GM12878 (cell line): Measurements from ENCODE around the gene AKAP9. TPM values are rescaled to one million over a fixed set of nuclear protein-coding genes. Genes with fewer than 3 reads are reported as not detected.
"Not testable (repeated sequence)": the region's sequence is repeated elsewhere in the genome, so short reads cannot be mapped to it uniquely, and the experiment has no call there.

Experiments used
- ATAC-seq: fragments of 200-7000 bp; cut with Tn5 transposase; 3 replicates; pipeline ENCODE4 v1.9.1; 2020; ENCODE audit warnings: mild to moderate bottlenecking, moderate library complexity
- BruUV-seq: library from RNA; stranded (reverse); fragments of 400-500 nt; replicated peaks from 2 replicates; lab custom pipeline; 2021; lab: Mats Ljungman, UMichigan
- CTCF ChIA-PET: fragments of 300-600 bp; sonication (Branson Sonifier 250); formaldehyde crosslinking; extraction: SDS; loops from one replicate; lab custom pipeline; 2021; ENCODE audit warnings: inconsistent platforms; lab: Yijun Ruan, JAX
- POLR2A ChIA-PET: fragments of 350-600 bp; formaldehyde crosslinking; extraction: SDS; loops from one replicate; lab custom pipeline; 2021; ENCODE audit warnings: inconsistent platforms; lab: Charles Lee
- RAD21 ChIA-PET: fragments of 300-600 bp; sonication (Branson Sonifier 250); formaldehyde crosslinking; loops from one replicate; lab custom pipeline; 2023; ENCODE audit warnings: antibody characterized with exemption; ENCODE audit not compliant: unreplicated experiment; lab: Charles Lee
- SMC1A ChIA-PET: fragments of 300-600 bp; sonication (Branson Sonifier 250); formaldehyde crosslinking; loops from one replicate; lab custom pipeline; 2023; ENCODE audit not compliant: unreplicated experiment, uncharacterized antibody; lab: Charles Lee
- DNase-seq: peaks from one replicate; pipeline ENCODE4 v3.0.0-alpha.2; 2011; ENCODE audit warnings: low read depth, low spot score
- FAIRE-seq: peaks from 3 replicates; lab custom pipeline; 2011; peaks lifted over from hg19 to GRCh38; lab: Jason Lieb, UNC
- H2AFZ ChIP-seq: 2 replicates; pipeline ENCODE4 v1.6.0; 2011; ENCODE audit warnings: low read depth, low read length, control low read depth; ENCODE audit not compliant: control insufficient read depth
- H3K27ac ChIP-seq: 2 replicates; pipeline ENCODE4 v1.5.1; 2011; ENCODE audit warnings: control low read depth; ENCODE audit not compliant: control insufficient read depth, insufficient read depth
- H3K27me3 ChIP-seq, 2 experiments: replicated peaks in 1 of 2; 2 replicates each; pipeline versions ENCODE4 v1.6.0 to v1.6.1; 2011; ENCODE audit warnings: low read length in 1 of 2; ENCODE audit not compliant: control insufficient read depth in 2 of 2, insufficient read depth in 2 of 2
- H3K36me3 ChIP-seq, 2 experiments: 2 replicates each; pipeline ENCODE4 v1.5.1; 2011; ENCODE audit warnings: low read length in 1 of 2; ENCODE audit not compliant: control insufficient read depth in 2 of 2, insufficient read depth in 2 of 2
- H3K4me1 ChIP-seq: 2 replicates; pipeline ENCODE4 v1.6.1; 2011; ENCODE audit warnings: mild to moderate bottlenecking, low read length, moderate library complexity, mixed read lengths; ENCODE audit not compliant: control insufficient read depth, insufficient read depth
- H3K4me2 ChIP-seq: 2 replicates; pipeline ENCODE4 v1.6.0; 2011; ENCODE audit warnings: control low read depth; ENCODE audit not compliant: control insufficient read depth, insufficient read depth
- H3K4me3 ChIP-seq: fragments of 200-600 bp; sonication (generic); 2 replicates; pipeline ENCODE4 v1.5.1; 2016
- H3K79me2 ChIP-seq: 2 replicates; pipeline ENCODE4 v1.6.0; 2011; ENCODE audit warnings: low read length; ENCODE audit not compliant: control insufficient read depth, insufficient read depth
- H3K9ac ChIP-seq: 2 replicates; pipeline ENCODE4 v1.8.0; 2011; ENCODE audit warnings: low read length, control low read depth, mixed read lengths; ENCODE audit not compliant: control insufficient read depth, insufficient read depth
- H3K9me3 ChIP-seq: replicated peaks from 3 replicates; pipeline ENCODE4 v1.5.1; 2011; ENCODE audit warnings: mild to moderate bottlenecking, low read length; ENCODE audit not compliant: control insufficient read depth, insufficient read depth
- H4K20me1 ChIP-seq: 2 replicates; pipeline ENCODE4 v1.6.0; 2011; ENCODE audit not compliant: control insufficient read depth, insufficient read depth
- BHLHE40 ChIP-seq, 2 experiments: fragments of 450-650 bp in 1 of 2; IDR thresholded peaks; 2 replicates each; pipeline ENCODE4 v1.6.1; 2011 to 2017; ENCODE audit warnings: low read depth in 2 of 2, borderline replicate concordance in 1 of 2, improper control_type of control experiment in 1 of 2, low read length in 1 of 2, mild to moderate bottlenecking in 1 of 2
- CHD1 ChIP-seq: IDR thresholded peaks from 2 replicates; pipeline ENCODE4 v1.6.1; 2012; ENCODE audit warnings: low read depth, low read length, improper control_type of control experiment
- FOS ChIP-seq: IDR thresholded peaks from 3 replicates; pipeline ENCODE4 v1.6.1; 2011; ENCODE audit warnings: borderline replicate concordance; ENCODE audit not compliant: insufficient read length; ENCODE audit errors: extremely low read depth
- MEF2B ChIP-seq: fragments of 450-650 bp; IDR thresholded peaks from 2 replicates; pipeline ENCODE4 v1.6.1; 2018; ENCODE audit warnings: mild to moderate bottlenecking, moderate library complexity; ENCODE audit not compliant: partially characterized antibody, poor library complexity, severe bottlenecking
- NFIC ChIP-seq: IDR thresholded peaks from 2 replicates; pipeline ENCODE4 v1.6.1; 2012; ENCODE audit warnings: low read depth, mild to moderate bottlenecking, inconsistent platforms, low read length, moderate library complexity
- NRF1 ChIP-seq: conservative IDR thresholded peaks from 2 replicates; pipeline ENCODE4 v1.6.1; 2011; ENCODE audit warnings: mild to moderate bottlenecking, low read depth, low read length, improper control_type of control experiment
- SREBF1 ChIP-seq: IDR thresholded peaks from 2 replicates; pipeline ENCODE4 v1.6.1; 2012; ENCODE audit warnings: mild to moderate bottlenecking, low read length
- SUZ12 ChIP-seq: fragments of 200-600 bp; sonication (generic); IDR thresholded peaks from one replicate; pipeline ENCODE4 v1.6.1; 2018; ENCODE audit warnings: antibody characterized with exemption, mild to moderate bottlenecking; ENCODE audit not compliant: unreplicated experiment
- TBL1XR1 ChIP-seq: IDR thresholded peaks from 2 replicates; pipeline ENCODE4 v1.6.1; 2012; ENCODE audit warnings: low read depth, low read length, improper control_type of control experiment
- TCF3 ChIP-seq: IDR thresholded peaks from 2 replicates; pipeline ENCODE4 v1.6.1; 2012; ENCODE audit warnings: low read depth, mild to moderate bottlenecking, low read length, borderline replicate concordance; ENCODE audit not compliant: insufficient read depth
- WGBS: methylation state at CpG from one replicate; pipeline ENCODE4 v1.1.6; 2016; ENCODE audit warnings: low lambda C conversion rate; ENCODE audit not compliant: insufficient replicate concordance, insufficient coverage; ENCODE audit errors: missing lambda C conversion rate; 5-methylcytosine and 5-hydroxymethylcytosine counted together
- in situ Hi-C: fragments of 300-500 bp; cut with MboI; formaldehyde crosslinking; loops from 9 replicates; pipeline ENCODE4 v1.14.3; 2018; ENCODE audit warnings: mixed read lengths
- intact Hi-C: fragments of 100-400 bp; cut with micrococcal nuclease; formaldehyde crosslinking; loops from one replicate; pipeline ENCODE4 v1.14.2; 2022; ENCODE audit not compliant: unreplicated experiment
- polyA plus RNA-seq, 11 experiments: library from polyadenylated mRNA; depleted of rRNA in 4 of 11; unstranded in 6 of 11; stranded (reverse) in 5 of 11; fragments of >200 nt; fragmentation: Nextera tagmentation in 4 of 11; fragmentation: Illumina TruSeq in 1 of 11; extraction: Ambion mirVana in 4 of 11; extraction: Trizol in 1 of 11; gene quantifications; 1 replicate in 1 of 11; 2 replicates in 10 of 11; pipeline versions ENCODE4 v1.2.1 to v1.2.3, GENCODE V29; 2011 to 2016; ENCODE audit warnings: inconsistent platforms in 2 of 11, missing spikeins in 2 of 11, low read depth in 1 of 11
- total RNA-seq, 4 experiments: library from RNA; depleted of rRNA in 3 of 4; stranded (reverse); fragments of >200 nt in 3 of 4; fragmentation: Illumina TruSeq in 1 of 4; extraction: Trizol in 1 of 4; gene quantifications; 2 replicates each; pipeline versions ENCODE4 v1.2.1 to v1.2.3, GENCODE V29; 2013 to 2021
- TF ChIP-seq, protein P1 (sequence below): fragments of 150-350 bp; IDR thresholded peaks from 2 replicates; pipeline ENCODE4 v1.6.1; 2016; ENCODE audit warnings: low read depth, low read length

The AKAP9 gene
- total and polyA plus RNA-seq, 10 of the 15 experiments (the other 5 are each of a cell fraction or from before 2014, with no cell fraction given): 21.1 to 62.8 (median 31.6) TPM

DNA sequence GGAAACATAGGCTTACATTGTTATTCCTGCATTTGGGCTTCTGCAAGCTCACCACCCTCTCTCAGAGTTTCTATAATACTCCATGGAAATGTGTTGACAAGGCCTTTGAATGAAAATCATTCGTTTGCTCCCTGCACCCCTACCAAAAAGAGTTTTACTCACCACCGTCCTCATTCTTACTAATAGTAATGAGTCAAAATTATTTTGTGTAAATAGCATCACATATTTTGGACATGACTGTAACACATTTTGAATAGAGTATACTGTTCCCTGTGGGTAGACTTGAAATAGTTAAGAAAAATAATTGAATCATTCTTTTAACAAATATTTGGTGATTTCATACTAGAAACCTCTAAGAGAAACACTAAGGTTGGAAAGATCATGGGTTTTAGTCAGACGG is 84.6 kb downstream of the AKAP9 start (continued):
- TF ChIP-seq NRF1 (no peak), MEF2B (no peak), CHD1 (no peak), TCF3 (no peak), BHLHE40 (IDR thresholded peaks at IDR 0.05; ENCODE audit: borderline replicate concordance in 1 of 2, low read depth in 2 of 2, low read length in 1 of 2) (no peak), NFIC (no peak), SUZ12 (no peak), SREBF1 (no peak), TBL1XR1 (no peak), FOS (no peak)
- TF ChIP-seq, protein P1, sequence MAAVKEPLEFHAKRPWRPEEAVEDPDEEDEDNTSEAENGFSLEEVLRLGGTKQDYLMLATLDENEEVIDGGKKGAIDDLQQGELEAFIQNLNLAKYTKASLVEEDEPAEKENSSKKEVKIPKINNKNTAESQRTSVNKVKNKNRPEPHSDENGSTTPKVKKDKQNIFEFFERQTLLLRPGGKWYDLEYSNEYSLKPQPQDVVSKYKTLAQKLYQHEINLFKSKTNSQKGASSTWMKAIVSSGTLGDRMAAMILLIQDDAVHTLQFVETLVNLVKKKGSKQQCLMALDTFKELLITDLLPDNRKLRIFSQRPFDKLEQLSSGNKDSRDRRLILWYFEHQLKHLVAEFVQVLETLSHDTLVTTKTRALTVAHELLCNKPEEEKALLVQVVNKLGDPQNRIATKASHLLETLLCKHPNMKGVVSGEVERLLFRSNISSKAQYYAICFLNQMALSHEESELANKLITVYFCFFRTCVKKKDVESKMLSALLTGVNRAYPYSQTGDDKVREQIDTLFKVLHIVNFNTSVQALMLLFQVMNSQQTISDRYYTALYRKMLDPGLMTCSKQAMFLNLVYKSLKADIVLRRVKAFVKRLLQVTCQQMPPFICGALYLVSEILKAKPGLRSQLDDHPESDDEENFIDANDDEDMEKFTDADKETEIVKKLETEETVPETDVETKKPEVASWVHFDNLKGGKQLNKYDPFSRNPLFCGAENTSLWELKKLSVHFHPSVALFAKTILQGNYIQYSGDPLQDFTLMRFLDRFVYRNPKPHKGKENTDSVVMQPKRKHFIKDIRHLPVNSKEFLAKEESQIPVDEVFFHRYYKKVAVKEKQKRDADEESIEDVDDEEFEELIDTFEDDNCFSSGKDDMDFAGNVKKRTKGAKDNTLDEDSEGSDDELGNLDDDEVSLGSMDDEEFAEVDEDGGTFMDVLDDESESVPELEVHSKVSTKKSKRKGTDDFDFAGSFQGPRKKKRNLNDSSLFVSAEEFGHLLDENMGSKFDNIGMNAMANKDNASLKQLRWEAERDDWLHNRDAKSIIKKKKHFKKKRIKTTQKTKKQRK: no peak

GRCh38 chr7:92026635-92027034 is 86.0 kb downstream of the AKAP9 start:
- H3K9ac ChIP-seq, H4K20me1 ChIP-seq, H3K9me3 ChIP-seq, H2AFZ ChIP-seq, in situ Hi-C loops, intact Hi-C loops, ATAC-seq, SMC1A ChIA-PET, H3K4me3 ChIP-seq, H3K27ac ChIP-seq, H3K4me2 ChIP-seq, CTCF ChIA-PET, FAIRE-seq, H3K79me2 ChIP-seq, H3K4me1 ChIP-seq, H3K27me3 ChIP-seq, DNase-seq, POLR2A ChIA-PET, BruUV-seq, RAD21 ChIA-PET: not testable (repeated sequence)
- over 99% methylated on average over 24 of the region's 24 CpGs for WGBS
- H3K36me3 ChIP-seq: peaks cover 0 to 14% of the 10 kb centered on the region in 2 experiments; a peak in 3 of 4 replicates

GRCh38 chr7:92027128-92027527 is 86.5 kb downstream of the AKAP9 start:
- SMC1A ChIA-PET, in situ Hi-C loops, RAD21 ChIA-PET, CTCF ChIA-PET, intact Hi-C loops, H3K27me3 ChIP-seq, H3K79me2 ChIP-seq, H3K27ac ChIP-seq, H3K4me2 ChIP-seq, H3K4me3 ChIP-seq, DNase-seq, H3K9me3 ChIP-seq, H3K4me1 ChIP-seq, BruUV-seq, H2AFZ ChIP-seq, FAIRE-seq, ATAC-seq, H3K9ac ChIP-seq, POLR2A ChIA-PET, H4K20me1 ChIP-seq: not testable (repeated sequence)
- WGBS: 97% methylated on average over 29 of the region's 29 CpGs
- H3K36me3 ChIP-seq: peaks cover 0 to 14% of the 10 kb centered on the region in 2 experiments; a peak in 3 of 4 replicates
